PC-3 (cell line): ENCODE measurements around the gene PKNOX2. TPM values are rescaled to one million over a fixed set of nuclear protein-coding genes. Genes with fewer than 3 reads are reported as not detected.

Source experiments
- ATAC-seq: fragments of 200-7000 bp; cut with Tn5 transposase; 2 replicates; pipeline ENCODE4 v1.9.1; 2020; ENCODE audit warnings: mild to moderate bottlenecking, moderate library complexity
- BruUV-seq: library from RNA; stranded (reverse); fragments of 400-500 nt; replicated peaks from 2 replicates; lab custom pipeline; 2021; lab: Mats Ljungman, UMichigan
- CTCF ChIA-PET: fragments of 300-600 bp; sonication (Branson Sonifier 250); formaldehyde crosslinking; loops from one replicate; lab custom pipeline; 2022; ENCODE audit warnings: antibody characterized with exemption; lab: Charles Lee
- POLR2A ChIA-PET: fragments of 300-600 bp; sonication (Branson Sonifier 250); formaldehyde crosslinking; loops from one replicate; lab custom pipeline; 2022; ENCODE audit warnings: antibody characterized with exemption; ENCODE audit not compliant: unreplicated experiment; lab: Charles Lee
- DNase-seq: peaks from one replicate; pipeline ENCODE4 v3.0.0-alpha.2; 2015
- H2AFZ ChIP-seq: fragments of 300-600 bp; sonication (generic); 2 replicates; pipeline ENCODE4 v1.6.0; 2016; ENCODE audit warnings: antibody characterized with exemption, low read length
- H3F3A ChIP-seq: fragments of 300-600 bp; sonication (generic); one replicate; pipeline ENCODE4 v1.6.0; 2017; ENCODE audit warnings: antibody characterized with exemption, low read length, control low read depth, mild to moderate bottlenecking; ENCODE audit not compliant: unreplicated experiment
- H3K27ac ChIP-seq: fragments of 300-600 bp; sonication (generic); 2 replicates; pipeline ENCODE4 v1.5.1; 2016; ENCODE audit warnings: mild to moderate bottlenecking, low read length
- H3K27me3 ChIP-seq: fragments of 300-600 bp; sonication (generic); 2 replicates; pipeline ENCODE4 v1.6.1; 2016; ENCODE audit warnings: low read length, mixed read lengths
- H3K36me3 ChIP-seq: fragments of 300-600 bp; sonication (generic); 2 replicates; pipeline ENCODE4 v1.6.1; 2016; ENCODE audit warnings: low read depth, mixed run types, low read length, mixed read lengths
- H3K4me1 ChIP-seq: fragments of 300-600 bp; sonication (generic); 2 replicates; pipeline ENCODE4 v1.5.1; 2016; ENCODE audit warnings: low read length; ENCODE audit not compliant: insufficient read depth
- H3K4me2 ChIP-seq: fragments of 300-600 bp; sonication (generic); 2 replicates; pipeline ENCODE4 v1.6.0; 2016; ENCODE audit warnings: low read length
- H3K4me3 ChIP-seq: fragments of 300-600 bp; sonication (generic); 2 replicates; pipeline ENCODE4 v1.5.1; 2016; ENCODE audit warnings: mild to moderate bottlenecking, low read length, mixed read lengths
- H3K79me2 ChIP-seq: fragments of 300-600 bp; sonication (generic); 2 replicates; pipeline ENCODE4 v1.6.1; 2017; ENCODE audit warnings: low read length, mixed read lengths
- H3K9ac ChIP-seq: fragments of 300-600 bp; sonication (generic); 2 replicates; pipeline ENCODE4 v1.6.0; 2016; ENCODE audit warnings: mild to moderate bottlenecking, low read length
- H3K9me2 ChIP-seq: fragments of 300-600 bp; sonication (generic); replicated peaks from 2 replicates; pipeline ENCODE4 v1.6.1; 2016; ENCODE audit warnings: mixed run types, low read length, mixed read lengths
- H3K9me3 ChIP-seq: fragments of 300-600 bp; sonication (generic); 2 replicates; pipeline ENCODE4 v1.6.1; 2016; ENCODE audit warnings: low read length, mixed read lengths
- H4K20me1 ChIP-seq: fragments of 300-600 bp; sonication (generic); 2 replicates; pipeline ENCODE4 v1.6.1; 2016; ENCODE audit warnings: low read length, mixed read lengths
- EZH2 ChIP-seq: fragments of 300-600 bp; sonication (generic); IDR thresholded peaks from one replicate; pipeline ENCODE4 v1.6.1; 2017; ENCODE audit warnings: antibody characterized with exemption, mild to moderate bottlenecking, low read length; ENCODE audit not compliant: unreplicated experiment
- EZH2phosphoT487 ChIP-seq: fragments of 300-600 bp; sonication (generic); IDR thresholded peaks from 2 replicates; pipeline ENCODE4 v1.6.1; 2018; ENCODE audit warnings: mild to moderate bottlenecking, antibody characterized with exemption, low read length, borderline replicate concordance
- intact Hi-C: fragments of 100-400 bp; cut with micrococcal nuclease; formaldehyde crosslinking; loops from 2 replicates; pipeline ENCODE4 v1.9.0; 2023
- total RNA-seq: library from RNA; depleted of rRNA; stranded (reverse); fragments of >200 nt; gene quantifications from 2 replicates; pipeline ENCODE4 v1.2.3, GENCODE V29; 2014
- TF ChIP-seq, protein P1 (sequence below): fragments of 300-600 bp; sonication (generic); conservative IDR thresholded peaks from 2 replicates; pipeline ENCODE4 v1.5.1; 2017; ENCODE audit warnings: antibody characterized with exemption, low read depth, mild to moderate bottlenecking, low read length

PKNOX2 gene
- total RNA-seq, 1 experiment from 2014 or later, result not detected

DNA sequence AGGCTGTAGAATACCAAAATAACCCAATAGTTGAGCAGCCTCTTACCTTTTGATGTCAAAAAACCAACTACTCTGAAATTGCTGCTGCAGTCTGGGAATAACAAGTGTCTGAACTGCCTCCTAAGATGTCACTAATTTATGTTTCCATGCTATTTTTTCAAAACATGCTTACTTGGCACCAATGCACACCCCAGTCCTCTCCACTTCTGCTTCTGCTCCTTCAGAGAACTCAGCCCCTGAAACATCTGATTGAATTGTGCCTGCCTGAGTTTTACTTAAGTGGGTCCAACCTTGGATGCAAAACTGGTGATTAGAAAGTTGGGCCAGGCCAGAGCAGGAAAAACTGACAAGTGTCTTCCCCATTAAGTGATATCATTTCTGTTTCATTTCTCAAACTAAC lies 28.6 kb upstream of the PKNOX2 start:
- Histone ChIP-seq H3F3A (no peaks in the 10 kb centered on the region), H3K79me2 (no peaks in the 10 kb centered on the region), H2AFZ (no peak overlapping the region), H3K9ac (no peak overlapping the region), H3K27me3 (peaks cover 23% of the 10 kb centered on the region), H3K9me2 (no peaks in the 10 kb centered on the region), H3K9me3 (no peaks in the 10 kb centered on the region), H4K20me1 (no peaks in the 10 kb centered on the region), H3K4me2 (no peak overlapping the region), H3K27ac (no peak overlapping the region), H3K36me3 (no peaks in the 10 kb centered on the region), H3K4me1 (no peaks in the 10 kb centered on the region), H3K4me3 (no peak overlapping the region)
- DNase-seq (no peak), ATAC-seq (no peak)
- BruUV-seq, result no TSS peak
- CTCF ChIA-PET, result no interaction called here
- intact Hi-C loops, result no loop called here
- no peak for TF ChIP-seq EZH2phosphoT487
- TF ChIP-seq EZH2, result no peak
- TF ChIP-seq, protein P1, sequence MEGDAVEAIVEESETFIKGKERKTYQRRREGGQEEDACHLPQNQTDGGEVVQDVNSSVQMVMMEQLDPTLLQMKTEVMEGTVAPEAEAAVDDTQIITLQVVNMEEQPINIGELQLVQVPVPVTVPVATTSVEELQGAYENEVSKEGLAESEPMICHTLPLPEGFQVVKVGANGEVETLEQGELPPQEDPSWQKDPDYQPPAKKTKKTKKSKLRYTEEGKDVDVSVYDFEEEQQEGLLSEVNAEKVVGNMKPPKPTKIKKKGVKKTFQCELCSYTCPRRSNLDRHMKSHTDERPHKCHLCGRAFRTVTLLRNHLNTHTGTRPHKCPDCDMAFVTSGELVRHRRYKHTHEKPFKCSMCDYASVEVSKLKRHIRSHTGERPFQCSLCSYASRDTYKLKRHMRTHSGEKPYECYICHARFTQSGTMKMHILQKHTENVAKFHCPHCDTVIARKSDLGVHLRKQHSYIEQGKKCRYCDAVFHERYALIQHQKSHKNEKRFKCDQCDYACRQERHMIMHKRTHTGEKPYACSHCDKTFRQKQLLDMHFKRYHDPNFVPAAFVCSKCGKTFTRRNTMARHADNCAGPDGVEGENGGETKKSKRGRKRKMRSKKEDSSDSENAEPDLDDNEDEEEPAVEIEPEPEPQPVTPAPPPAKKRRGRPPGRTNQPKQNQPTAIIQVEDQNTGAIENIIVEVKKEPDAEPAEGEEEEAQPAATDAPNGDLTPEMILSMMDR, result no peak
- POLR2A ChIA-PET, result no interaction called here

DNA sequence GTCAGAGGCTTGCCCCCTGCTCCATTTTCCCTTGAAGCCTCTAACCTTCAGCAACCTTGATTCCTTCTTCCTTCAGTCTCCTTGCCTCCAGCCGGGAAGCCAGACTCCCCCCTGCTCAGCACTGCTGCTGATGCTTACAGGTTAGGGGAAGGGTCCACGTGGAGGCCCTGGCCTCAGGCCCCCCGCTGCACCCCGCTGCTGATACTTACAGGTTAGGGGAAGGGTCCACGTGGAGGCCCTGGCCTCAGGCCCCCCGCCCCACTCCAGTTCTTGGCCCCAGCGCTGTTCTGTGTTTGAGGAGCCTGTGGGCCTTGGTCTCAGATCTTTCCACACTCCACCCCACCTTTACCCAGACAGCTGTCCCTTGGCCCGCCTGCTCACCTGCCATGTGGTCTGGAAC lies 25.6 kb upstream of the PKNOX2 start:
- intact Hi-C loops, result no loop called here
- H4K20me1 ChIP-seq, result no peaks in the 10 kb centered on the region
- no peak overlapping the region for H3K9ac ChIP-seq
- H3F3A ChIP-seq, result no peaks in the 10 kb centered on the region
- no peak overlapping the region for H3K4me3 ChIP-seq
- no peaks in the 10 kb centered on the region for H3K79me2 ChIP-seq
- H3K27me3 ChIP-seq, result peaks cover 23% of the 10 kb centered on the region
- no peaks in the 10 kb centered on the region for H3K36me3 ChIP-seq
- no peak for TF ChIP-seq EZH2phosphoT487
- TF ChIP-seq, protein P1, result no peak
- TF ChIP-seq EZH2, result no peak
- no peaks in the 10 kb centered on the region for H3K9me2 ChIP-seq
- H3K9me3 ChIP-seq, result no peaks in the 10 kb centered on the region
- POLR2A ChIA-PET, result no interaction called here
- no peak overlapping the region for H2AFZ ChIP-seq
- DNase-seq (no peak), ATAC-seq (no peak)
- peaks cover 3% of the 10 kb centered on the region; the same call in 1 of the 2 replicates for H3K4me1 ChIP-seq
- no peak overlapping the region for H3K27ac ChIP-seq
- BruUV-seq, result no TSS peak
- no peak overlapping the region for H3K4me2 ChIP-seq
- CTCF ChIA-PET, result no interaction called here

DNA sequence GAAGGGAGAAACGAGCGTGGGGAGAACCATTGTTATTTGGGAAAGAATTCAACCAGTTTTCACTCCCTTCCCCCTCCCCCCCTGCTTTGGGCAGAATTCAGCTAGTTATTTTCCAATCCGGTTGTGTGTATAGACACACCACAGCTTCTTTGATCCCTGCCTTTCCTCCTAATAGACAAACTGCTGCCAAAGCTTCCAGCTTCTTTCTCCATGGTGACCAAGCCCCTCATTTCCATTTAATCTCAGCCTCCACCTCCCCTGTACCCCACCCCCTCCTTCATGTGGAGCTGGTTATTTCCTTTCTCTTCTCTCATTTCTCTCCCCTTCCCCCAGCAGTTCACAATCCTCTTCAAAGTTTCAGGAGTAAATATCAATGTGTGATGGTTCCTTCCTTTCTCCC lies 24.8 kb upstream of the PKNOX2 start:
- ChIA-PET CTCF (interaction anchor here (0.6 kb wide), 2 partner anchors 21 to 49 kb away, joined by 3 to 5 read pairs; no protein-coding TSS in a partner anchor), POLR2A (interaction anchor here (0.5 kb wide), 1 partner anchor 239 kb away, joined by 6 read pairs; no protein-coding TSS in a partner anchor)

More for the DNA sequence above, 24.8 kb upstream of the PKNOX2 start:
- no TSS peak for BruUV-seq
- peaks cover 23% of the 10 kb centered on the region; the same call in 1 of the 2 replicates for H3K27me3 ChIP-seq
- TF ChIP-seq EZH2phosphoT487 (no peak), EZH2 (no peak)
- TF ChIP-seq, protein P1, result no peak
- H3K4me1 ChIP-seq, result peaks cover 3% of the 10 kb centered on the region; the same call in 1 of the 2 replicates
- no peak overlapping the region for H3K27ac ChIP-seq
- H3K9me3 ChIP-seq, result no peaks in the 10 kb centered on the region
- no peaks in the 10 kb centered on the region for H3K79me2 ChIP-seq
- ATAC-seq (no peak), DNase-seq (no peak)
- no peak overlapping the region for H3K4me3 ChIP-seq
- intact Hi-C loops, result loop anchor here (2.0 kb wide), 1 partner anchor 169 kb away; no protein-coding TSS in a partner anchor
- H3K9me2 ChIP-seq, result no peaks in the 10 kb centered on the region
- no peak overlapping the region for H3K9ac ChIP-seq
- no peaks in the 10 kb centered on the region for H4K20me1 ChIP-seq
- H3K4me2 ChIP-seq, result no peak overlapping the region
- no peaks in the 10 kb centered on the region for H3K36me3 ChIP-seq
- no peaks in the 10 kb centered on the region for H3F3A ChIP-seq
- no peak overlapping the region for H2AFZ ChIP-seq
